ENCODE measurements around the gene BEND6. TPM values are rescaled to one million over a fixed set of nuclear protein-coding genes. Genes with fewer than 3 reads are reported as not detected.

BEND6 gene
- total RNA-seq, 4 donors from 2014 or later, result 0.98 to 1.8 (median 1.5) TPM; not detected in 1

GRCh38 chr6:56940977-56941376 is 13.9 kb upstream of the BEND6 start:
- TF ChIP-seq CTCF (IDR thresholded peaks at IDR 0.05; ENCODE audit: low read depth), result no peak

GRCh38 chr6:56944661-56945060 is 10.2 kb upstream of the BEND6 start:
- TF ChIP-seq CTCF (IDR thresholded peaks at IDR 0.05; ENCODE audit: low read depth), result no peak

DNA sequence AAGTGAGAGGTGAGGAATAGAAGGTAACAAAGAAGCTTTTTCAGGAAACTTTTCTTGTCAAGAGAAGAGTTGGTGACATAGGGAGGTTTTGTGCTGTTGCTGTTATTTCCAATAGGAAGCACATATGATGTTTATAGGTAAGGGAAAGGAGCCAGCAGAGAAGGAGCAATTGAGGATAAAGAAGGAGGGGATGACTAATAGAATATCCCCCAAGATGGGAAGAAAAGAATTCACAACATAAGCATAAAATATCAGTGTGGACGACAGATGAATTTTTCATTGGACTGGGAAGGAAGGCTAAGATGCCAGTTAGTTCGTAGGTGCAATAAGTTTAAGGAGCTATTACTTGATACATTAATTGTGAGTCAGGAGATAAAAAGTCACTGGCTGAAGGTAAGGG is 8.5 kb upstream of the BEND6 start:
- no peak for TF ChIP-seq CTCF (IDR thresholded peaks at IDR 0.05; ENCODE audit: low read depth)

- no peak for TF ChIP-seq CTCF (IDR thresholded peaks at IDR 0.05; ENCODE audit: low read depth)
Measured at GRCh38 chr6:56947924-56948323, 7.0 kb upstream of the BEND6 start.

GRCh38 chr6:56949265-56949664 is 5.6 kb upstream of the BEND6 start:
- no peak for TF ChIP-seq CTCF (IDR thresholded peaks at IDR 0.05; ENCODE audit: low read depth)

GRCh38 chr6:56949925-56950495 is 4.9 kb upstream of the BEND6 start:
- no peak for TF ChIP-seq CTCF (IDR thresholded peaks at IDR 0.05; ENCODE audit: low read depth)

DNA sequence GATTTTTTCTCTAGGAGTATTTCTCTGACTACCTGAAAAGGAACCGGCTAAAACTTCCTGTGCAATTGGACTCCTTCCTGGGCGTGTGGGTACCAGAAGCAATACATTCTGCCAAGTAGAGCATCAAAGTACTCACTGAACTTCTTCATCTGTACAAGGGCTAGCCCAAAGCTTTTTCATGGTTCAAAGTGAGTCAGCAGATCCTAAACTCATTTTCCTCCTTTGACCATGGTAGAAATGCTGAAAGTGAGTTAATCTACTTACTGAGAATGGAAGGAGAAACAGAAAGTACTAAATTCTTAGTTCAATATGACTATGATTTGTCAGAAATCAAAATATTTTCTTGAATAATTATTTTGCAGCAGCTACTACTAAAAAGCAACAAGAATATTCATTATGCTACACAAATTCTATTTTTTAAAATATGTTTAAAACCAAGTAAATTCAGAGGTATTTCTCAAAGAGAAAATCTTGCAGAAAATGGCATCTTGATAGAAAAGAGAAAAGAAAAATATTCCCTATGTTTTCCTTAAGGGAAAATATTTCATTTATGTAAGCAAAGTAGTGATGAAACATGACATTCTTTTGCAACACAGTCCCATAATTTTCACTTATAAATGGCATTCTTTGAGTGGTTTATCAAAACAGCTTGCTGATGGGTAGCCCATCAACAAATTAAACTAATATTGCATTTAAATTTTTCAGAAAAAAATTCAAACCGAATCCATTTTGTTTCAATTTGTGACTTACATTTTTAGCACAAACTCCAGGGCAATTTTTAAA is 3.7 kb upstream of the BEND6 start:
- TF ChIP-seq CTCF (IDR thresholded peaks at IDR 0.05; ENCODE audit: low read depth), result no peak

Data from subcutaneous adipose tissue (tissue), 4 donors.